ENCODE results near the gene IL1RAPL1. TPM values are rescaled to one million over a fixed set of nuclear protein-coding genes. Genes with fewer than 3 reads are reported as not detected.

Gene IL1RAPL1
- total RNA-seq, 1 donor from 2014 or later = 0.16 TPM

DNA sequence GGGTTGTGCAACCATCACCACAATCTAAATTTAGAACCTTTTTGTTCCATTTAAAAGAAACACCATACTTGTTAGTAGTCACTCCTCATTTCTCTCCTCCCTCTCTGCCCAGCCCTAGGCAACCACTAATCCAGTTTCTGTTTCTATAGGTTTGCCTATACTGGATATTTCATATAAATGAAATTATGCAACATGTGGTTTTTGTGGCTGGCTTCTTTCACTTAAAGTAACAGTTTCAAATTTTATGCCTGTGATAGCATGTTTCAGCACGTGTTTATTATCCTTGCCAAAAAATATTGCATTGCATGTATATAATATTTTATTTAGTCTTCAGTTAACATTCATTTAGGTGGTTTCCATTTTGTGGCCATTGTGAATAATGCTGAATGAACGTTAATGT is 437.6 kb downstream of the IL1RAPL1 start:
- DNase-seq (ENCODE audit: low read depth) = no peak
- no peak for TF ChIP-seq EZH2 (IDR thresholded peaks at IDR 0.05; ENCODE audit: insufficient read depth, low read length)
- TF ChIP-seq, protein P1, sequence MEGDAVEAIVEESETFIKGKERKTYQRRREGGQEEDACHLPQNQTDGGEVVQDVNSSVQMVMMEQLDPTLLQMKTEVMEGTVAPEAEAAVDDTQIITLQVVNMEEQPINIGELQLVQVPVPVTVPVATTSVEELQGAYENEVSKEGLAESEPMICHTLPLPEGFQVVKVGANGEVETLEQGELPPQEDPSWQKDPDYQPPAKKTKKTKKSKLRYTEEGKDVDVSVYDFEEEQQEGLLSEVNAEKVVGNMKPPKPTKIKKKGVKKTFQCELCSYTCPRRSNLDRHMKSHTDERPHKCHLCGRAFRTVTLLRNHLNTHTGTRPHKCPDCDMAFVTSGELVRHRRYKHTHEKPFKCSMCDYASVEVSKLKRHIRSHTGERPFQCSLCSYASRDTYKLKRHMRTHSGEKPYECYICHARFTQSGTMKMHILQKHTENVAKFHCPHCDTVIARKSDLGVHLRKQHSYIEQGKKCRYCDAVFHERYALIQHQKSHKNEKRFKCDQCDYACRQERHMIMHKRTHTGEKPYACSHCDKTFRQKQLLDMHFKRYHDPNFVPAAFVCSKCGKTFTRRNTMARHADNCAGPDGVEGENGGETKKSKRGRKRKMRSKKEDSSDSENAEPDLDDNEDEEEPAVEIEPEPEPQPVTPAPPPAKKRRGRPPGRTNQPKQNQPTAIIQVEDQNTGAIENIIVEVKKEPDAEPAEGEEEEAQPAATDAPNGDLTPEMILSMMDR (IDR thresholded peaks at IDR 0.05; ENCODE audit: insufficient read depth, low read depth, low read length) = no peak

DNA sequence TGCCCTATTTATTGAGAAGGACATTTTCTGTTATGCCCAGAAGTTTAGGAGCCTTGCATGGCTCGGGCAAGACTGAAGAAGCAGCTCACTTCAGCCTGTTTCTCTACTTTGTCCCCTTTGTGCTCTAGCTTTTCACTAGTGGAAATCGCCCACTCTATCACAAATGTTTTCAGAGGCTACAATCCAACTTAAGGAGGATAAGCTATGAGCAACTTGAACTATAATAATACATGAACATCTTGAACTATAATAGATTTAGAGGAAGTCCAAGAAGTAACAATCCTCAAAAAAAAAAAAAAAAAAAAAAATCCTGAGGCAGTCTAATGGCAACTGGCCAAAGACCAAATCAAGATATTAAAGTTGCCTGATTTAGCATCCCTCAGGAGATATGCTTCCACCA is 452.3 kb downstream of the IL1RAPL1 start:
- no peaks in the 10 kb centered on the region for H3K27me3 Mint-ChIP-seq (ENCODE audit: low read depth, unreplicated experiment)
- Histone ChIP-seq H3K9ac (ENCODE audit: low read length) (no peak overlapping the region), H3K27me3 (ENCODE audit: insufficient read depth, low read length) (no peaks in the 10 kb centered on the region), H3K79me2 (ENCODE audit: insufficient read depth, low read length) (no peaks in the 10 kb centered on the region), H3K4me1 (ENCODE audit: insufficient read depth, low read length) (no peaks in the 10 kb centered on the region), H3K9me3 (ENCODE audit: insufficient read depth, low read depth, low read length) (no peaks in the 10 kb centered on the region), H3K27ac (ENCODE audit: low read depth, low read length) (no peak overlapping the region), H2AFZ (ENCODE audit: low read depth, low read length) (no peak overlapping the region), H3K36me3 (ENCODE audit: insufficient read depth, low read length) (no peaks in the 10 kb centered on the region), H3K4me3 (ENCODE audit: insufficient read depth, low read depth, low read length) (no peak overlapping the region), H4K20me1 (ENCODE audit: insufficient read depth, low read length) (no peaks in the 10 kb centered on the region), H3K4me2 (ENCODE audit: low read length) (no peak overlapping the region)
- DNase-seq (ENCODE audit: low read depth) (no peak), FAIRE-seq (peak; percentile 52)
- no peaks in the 10 kb centered on the region for H3K4me1 Mint-ChIP-seq (ENCODE audit: low read depth, unreplicated experiment)
- TF ChIP-seq, protein P1 (IDR thresholded peaks at IDR 0.05; ENCODE audit: insufficient read depth, low read depth, low read length) = no peak
- no peak for TF ChIP-seq EZH2 (IDR thresholded peaks at IDR 0.05; ENCODE audit: insufficient read depth, low read length)
- H3K9me3 Mint-ChIP-seq (ENCODE audit: unreplicated experiment) = no peaks in the 10 kb centered on the region
- no peak overlapping the region for H3K27ac Mint-ChIP-seq (ENCODE audit: unreplicated experiment)
- no peaks in the 10 kb centered on the region for H3K36me3 Mint-ChIP-seq (ENCODE audit: low read depth, unreplicated experiment)
- H3K4me3 Mint-ChIP-seq (ENCODE audit: unreplicated experiment) = no peak overlapping the region

More for the DNA sequence above, 437.6 kb downstream of the IL1RAPL1 start:
- H3K9me3 ChIP-seq (ENCODE audit: insufficient read depth, low read depth, low read length) = no peaks in the 10 kb centered on the region
- no peaks in the 10 kb centered on the region for H3K36me3 ChIP-seq (ENCODE audit: insufficient read depth, low read length)
- no peak overlapping the region for H3K27ac Mint-ChIP-seq (ENCODE audit: unreplicated experiment)
- no peak overlapping the region for H3K27ac ChIP-seq (ENCODE audit: low read depth, low read length)
- no peak overlapping the region for H3K4me2 ChIP-seq (ENCODE audit: low read length)
- H3K36me3 Mint-ChIP-seq (ENCODE audit: low read depth, unreplicated experiment) = no peaks in the 10 kb centered on the region
- H3K79me2 ChIP-seq (ENCODE audit: insufficient read depth, low read length) = no peaks in the 10 kb centered on the region
- no peaks in the 10 kb centered on the region for H3K27me3 ChIP-seq (ENCODE audit: insufficient read depth, low read length)
- H3K4me1 Mint-ChIP-seq (ENCODE audit: low read depth, unreplicated experiment) = no peaks in the 10 kb centered on the region
- no peak overlapping the region for H3K4me3 ChIP-seq (ENCODE audit: insufficient read depth, low read depth, low read length)
- no peaks in the 10 kb centered on the region for H3K4me1 ChIP-seq (ENCODE audit: insufficient read depth, low read length)
- H2AFZ ChIP-seq (ENCODE audit: low read depth, low read length) = no peak overlapping the region
- H3K9me3 Mint-ChIP-seq (ENCODE audit: unreplicated experiment) = no peaks in the 10 kb centered on the region
- peak; percentile 47 for FAIRE-seq
- no peaks in the 10 kb centered on the region for H4K20me1 ChIP-seq (ENCODE audit: insufficient read depth, low read length)
- H3K9ac ChIP-seq (ENCODE audit: low read length) = no peak overlapping the region
- H3K27me3 Mint-ChIP-seq (ENCODE audit: low read depth, unreplicated experiment) = no peaks in the 10 kb centered on the region
- H3K4me3 Mint-ChIP-seq (ENCODE audit: unreplicated experiment) = no peak overlapping the region

DNA sequence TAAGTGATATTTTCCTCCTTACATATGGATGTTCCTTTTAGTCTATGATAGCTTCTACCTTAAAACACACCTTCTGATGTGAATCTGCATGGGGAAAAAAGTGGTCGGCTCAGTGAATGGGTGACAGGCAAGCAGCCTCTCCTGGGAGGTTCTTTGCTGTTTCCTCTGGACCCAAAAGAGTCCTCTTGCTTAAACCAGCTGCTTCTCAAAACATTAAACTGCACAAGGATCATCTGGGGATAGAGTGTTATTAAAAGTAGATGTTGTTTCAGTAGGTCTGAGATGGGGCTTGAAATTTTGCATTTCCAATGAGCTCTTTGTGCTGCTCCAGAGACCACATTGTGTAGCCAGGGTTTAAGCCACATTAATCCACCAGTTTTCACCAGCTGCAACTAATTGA is 452.9 kb downstream of the IL1RAPL1 start:
- H3K4me1 Mint-ChIP-seq (ENCODE audit: low read depth, unreplicated experiment) = no peaks in the 10 kb centered on the region
- no peaks in the 10 kb centered on the region for H3K27me3 ChIP-seq (ENCODE audit: insufficient read depth, low read length)
- H3K79me2 ChIP-seq (ENCODE audit: insufficient read depth, low read length) = no peaks in the 10 kb centered on the region
- no peaks in the 10 kb centered on the region for H3K36me3 Mint-ChIP-seq (ENCODE audit: low read depth, unreplicated experiment)
- no peak overlapping the region for H3K27ac ChIP-seq (ENCODE audit: low read depth, low read length)
- H3K4me2 ChIP-seq (ENCODE audit: low read length) = no peak overlapping the region
- no peaks in the 10 kb centered on the region for H3K9me3 Mint-ChIP-seq (ENCODE audit: unreplicated experiment)
- FAIRE-seq (no peak), DNase-seq (ENCODE audit: low read depth) (no peak)
- no peaks in the 10 kb centered on the region for H4K20me1 ChIP-seq (ENCODE audit: insufficient read depth, low read length)
- H3K27ac Mint-ChIP-seq (ENCODE audit: unreplicated experiment) = no peak overlapping the region
- no peak overlapping the region for H3K4me3 ChIP-seq (ENCODE audit: insufficient read depth, low read depth, low read length)
- no peaks in the 10 kb centered on the region for H3K9me3 ChIP-seq (ENCODE audit: insufficient read depth, low read depth, low read length)
- H3K9ac ChIP-seq (ENCODE audit: low read length) = no peak overlapping the region
- no peaks in the 10 kb centered on the region for H3K36me3 ChIP-seq (ENCODE audit: insufficient read depth, low read length)
- no peaks in the 10 kb centered on the region for H3K4me1 ChIP-seq (ENCODE audit: insufficient read depth, low read length)
- H3K4me3 Mint-ChIP-seq (ENCODE audit: unreplicated experiment) = no peak overlapping the region
- H2AFZ ChIP-seq (ENCODE audit: low read depth, low read length) = no peak overlapping the region
- no peak for TF ChIP-seq EZH2 (IDR thresholded peaks at IDR 0.05; ENCODE audit: insufficient read depth, low read length)
- TF ChIP-seq, protein P1 (IDR thresholded peaks at IDR 0.05; ENCODE audit: insufficient read depth, low read depth, low read length) = no peak
- H3K27me3 Mint-ChIP-seq (ENCODE audit: low read depth, unreplicated experiment) = no peaks in the 10 kb centered on the region
